DOHH2 (cell line): Measurements from ENCODE around the gene CDH4.

ENCODE experiments used
- CTCF ChIP-seq: fragments of 200-600 bp; sonication (generic); IDR thresholded peaks from one replicate; pipeline ENCODE4 v1.5.1; 2014; ENCODE audit warnings: antibody characterized with exemption, mild to moderate bottlenecking, low read depth, low read length; ENCODE audit not compliant: poor library complexity, severe bottlenecking
- EZH2phosphoT487 ChIP-seq: fragments of 200-600 bp; sonication (generic); IDR thresholded peaks from 2 replicates; pipeline ENCODE4 v1.6.1; 2017; ENCODE audit warnings: borderline replicate concordance, mild to moderate bottlenecking, antibody characterized with exemption, low read length, moderate library complexity, mixed read lengths

GRCh38 chr20:61985096-61985495 lies 733.0 kb downstream of the CDH4 start:
- no peak for TF ChIP-seq CTCF
- no peak for TF ChIP-seq EZH2phosphoT487
